ENCODE data around the gene OAF. TPM values are rescaled to one million over a fixed set of nuclear protein-coding genes. Genes with fewer than 3 reads are reported as not detected.

Gene OAF
- total RNA-seq, 1 experiment from 2014 or later, result 0.30 TPM

DNA sequence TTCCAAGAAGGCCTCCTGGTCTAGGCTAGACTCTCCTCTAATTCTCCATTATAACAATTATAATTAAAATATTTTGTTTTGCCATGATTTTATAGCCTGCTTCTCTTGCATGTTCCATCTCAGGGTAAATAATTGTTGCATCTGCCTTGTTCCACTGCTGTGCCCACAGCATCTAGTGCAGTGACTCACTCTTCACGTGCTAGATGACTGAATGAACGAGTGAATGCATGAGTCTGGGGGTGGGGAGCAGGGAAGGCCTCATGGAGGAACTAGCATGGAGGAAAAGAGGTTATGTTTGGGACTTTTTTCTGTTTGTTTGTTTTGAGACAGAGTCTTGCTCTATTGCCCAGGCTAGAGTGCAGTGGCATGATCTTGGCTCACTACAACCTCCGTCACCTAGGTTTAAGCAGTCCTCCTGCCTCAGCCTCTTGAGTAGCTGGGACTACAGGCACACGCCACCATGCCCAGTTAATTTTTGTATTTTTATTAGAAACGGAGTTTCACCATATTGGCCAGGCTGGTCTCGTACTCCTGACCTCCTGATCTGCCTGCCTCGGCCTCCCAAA, 5.2 kb upstream of the OAF start:
- Histone ChIP-seq H3K9me3 (ENCODE audit: low read length) (no peaks in the 10 kb centered on the region), H3K27ac (ENCODE audit: low read length) (no peak overlapping the region), H3K4me3 (ENCODE audit: low read length) (no peak overlapping the region), H3K79me2 (ENCODE audit: low read length) (no peaks in the 10 kb centered on the region), H3K4me1 (ENCODE audit: low read length) (peaks cover 4% of the 10 kb centered on the region; the same call in 1 of the 2 replicates), H2AFZ (ENCODE audit: low read length) (no peak overlapping the region), H3K9me2 (replicated peaks; ENCODE audit: insufficient read depth, low read length) (no peaks in the 10 kb centered on the region), H3K4me2 (ENCODE audit: low read depth, low read length, poor library complexity, severe bottlenecking) (no peak overlapping the region), H3K36me3 (ENCODE audit: insufficient read depth, low read length) (no peaks in the 10 kb centered on the region), H3K27me3 (ENCODE audit: low read length) (no peaks in the 10 kb centered on the region), H3K9ac (ENCODE audit: low read length) (no peak overlapping the region), H4K20me1 (ENCODE audit: insufficient read depth, low read depth, low read length) (no peaks in the 10 kb centered on the region)
- no peak for DNase-seq

DNA sequence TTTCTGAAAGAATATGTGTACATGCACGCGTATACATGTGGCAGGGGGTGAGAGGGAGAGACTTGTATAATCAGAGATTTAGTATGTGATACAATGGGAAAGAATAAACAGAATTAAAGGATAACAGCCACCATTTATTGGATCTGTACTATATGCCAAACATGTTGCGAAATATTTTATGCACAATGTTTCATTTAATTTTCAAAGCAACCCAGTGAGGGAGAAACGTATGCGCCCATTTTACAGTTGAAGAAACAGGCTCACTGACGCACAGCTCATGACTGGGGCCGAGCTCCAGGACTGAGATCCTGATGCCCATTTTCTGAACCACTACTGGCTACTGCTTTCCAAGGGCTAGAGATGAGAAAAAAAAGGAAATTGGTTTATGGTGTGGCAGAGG, 3.3 kb upstream of the OAF start:
- no peak overlapping the region for H3K4me2 ChIP-seq (ENCODE audit: low read depth, low read length, poor library complexity, severe bottlenecking)
- H2AFZ ChIP-seq (ENCODE audit: low read length), result no peak overlapping the region

DNA sequence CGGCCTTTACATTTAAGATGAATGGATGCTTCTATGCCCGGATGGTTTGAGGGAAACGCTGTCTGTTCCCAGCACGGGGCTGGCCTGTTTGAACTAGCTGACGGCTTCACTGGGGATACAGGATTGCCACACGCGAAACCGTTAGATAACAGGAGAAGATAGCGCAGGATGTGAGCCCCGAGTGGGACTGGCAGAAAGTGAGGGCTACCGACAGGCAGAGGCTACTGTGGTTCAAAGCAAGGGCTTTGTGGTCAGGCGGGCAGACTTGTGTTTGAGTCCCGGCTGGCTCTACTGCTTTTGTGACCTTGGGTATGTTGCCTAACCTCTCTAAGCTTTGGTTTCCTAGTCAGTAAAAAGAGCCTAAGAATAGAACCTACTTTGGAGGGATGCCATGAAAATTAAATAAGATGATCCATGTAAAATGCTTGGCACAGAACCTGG, 2.8 kb upstream of the OAF start:
- H3K27me3 ChIP-seq (ENCODE audit: low read length), result no peaks in the 10 kb centered on the region
- no peaks in the 10 kb centered on the region for H3K9me3 ChIP-seq (ENCODE audit: low read length)
- no peak overlapping the region for H2AFZ ChIP-seq (ENCODE audit: low read length)
- H3K79me2 ChIP-seq (ENCODE audit: low read length), result no peaks in the 10 kb centered on the region
- no peak overlapping the region for H3K27ac ChIP-seq (ENCODE audit: low read length)
- H3K4me1 ChIP-seq (ENCODE audit: low read length), result peaks cover 8% of the 10 kb centered on the region
- H3K36me3 ChIP-seq (ENCODE audit: insufficient read depth, low read length), result no peaks in the 10 kb centered on the region
- H3K9me2 ChIP-seq (replicated peaks; ENCODE audit: insufficient read depth, low read length), result no peaks in the 10 kb centered on the region
- no peaks in the 10 kb centered on the region for H4K20me1 ChIP-seq (ENCODE audit: insufficient read depth, low read depth, low read length)
- H3K4me2 ChIP-seq (ENCODE audit: low read depth, low read length, poor library complexity, severe bottlenecking), result no peak overlapping the region
- DNase-seq, result no peak
- no peak overlapping the region for H3K9ac ChIP-seq (ENCODE audit: low read length)
- no peak overlapping the region for H3K4me3 ChIP-seq (ENCODE audit: low read length)

More for the DNA sequence above, 3.3 kb upstream of the OAF start:
- H3K9me3 ChIP-seq (ENCODE audit: low read length), result no peaks in the 10 kb centered on the region
- H3K79me2 ChIP-seq (ENCODE audit: low read length), result no peaks in the 10 kb centered on the region
- no peaks in the 10 kb centered on the region for H3K9me2 ChIP-seq (replicated peaks; ENCODE audit: insufficient read depth, low read length)
- H3K27ac ChIP-seq (ENCODE audit: low read length), result no peak overlapping the region
- no peak overlapping the region for H3K9ac ChIP-seq (ENCODE audit: low read length)
- H3K36me3 ChIP-seq (ENCODE audit: insufficient read depth, low read length), result no peaks in the 10 kb centered on the region
- peaks cover 8% of the 10 kb centered on the region for H3K4me1 ChIP-seq (ENCODE audit: low read length)
- no peak for DNase-seq
- H3K27me3 ChIP-seq (ENCODE audit: low read length), result no peaks in the 10 kb centered on the region
- no peak overlapping the region for H3K4me3 ChIP-seq (ENCODE audit: low read length)
- H4K20me1 ChIP-seq (ENCODE audit: insufficient read depth, low read depth, low read length), result no peaks in the 10 kb centered on the region

DNA sequence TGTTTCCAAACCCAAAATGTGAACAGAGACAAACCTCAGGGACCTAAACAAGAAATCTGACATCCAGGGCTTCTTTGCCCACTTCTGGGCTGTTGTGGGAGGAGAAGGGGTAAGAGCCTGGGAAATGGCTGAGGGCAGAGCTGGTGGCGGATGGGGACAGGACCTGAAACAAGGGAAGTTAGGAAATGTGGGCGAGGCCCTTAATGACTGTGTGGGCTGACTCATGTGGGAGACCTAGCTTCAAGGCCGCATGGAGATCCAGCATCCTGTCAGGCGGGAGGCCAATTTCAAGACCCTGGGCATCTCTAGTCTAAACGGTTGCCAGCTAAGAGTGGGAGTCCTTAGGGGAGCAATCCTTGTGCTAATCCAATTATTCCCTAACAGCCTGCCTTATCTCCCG, 2.1 kb upstream of the OAF start:
- Histone ChIP-seq H3K4me3 (ENCODE audit: low read length) (no peak overlapping the region), H3K9ac (ENCODE audit: low read length) (no peak overlapping the region), H3K9me2 (replicated peaks; ENCODE audit: insufficient read depth, low read length) (no peaks in the 10 kb centered on the region), H3K4me2 (ENCODE audit: low read depth, low read length, poor library complexity, severe bottlenecking) (no peak overlapping the region), H4K20me1 (ENCODE audit: insufficient read depth, low read depth, low read length) (no peaks in the 10 kb centered on the region), H3K79me2 (ENCODE audit: low read length) (no peaks in the 10 kb centered on the region), H3K9me3 (ENCODE audit: low read length) (no peaks in the 10 kb centered on the region), H3K27me3 (ENCODE audit: low read length) (no peaks in the 10 kb centered on the region), H3K27ac (ENCODE audit: low read length) (no peak overlapping the region), H3K4me1 (ENCODE audit: low read length) (peaks cover 8% of the 10 kb centered on the region), H2AFZ (ENCODE audit: low read length) (no peak overlapping the region), H3K36me3 (ENCODE audit: insufficient read depth, low read length) (no peaks in the 10 kb centered on the region)
- no peak for DNase-seq

DNA sequence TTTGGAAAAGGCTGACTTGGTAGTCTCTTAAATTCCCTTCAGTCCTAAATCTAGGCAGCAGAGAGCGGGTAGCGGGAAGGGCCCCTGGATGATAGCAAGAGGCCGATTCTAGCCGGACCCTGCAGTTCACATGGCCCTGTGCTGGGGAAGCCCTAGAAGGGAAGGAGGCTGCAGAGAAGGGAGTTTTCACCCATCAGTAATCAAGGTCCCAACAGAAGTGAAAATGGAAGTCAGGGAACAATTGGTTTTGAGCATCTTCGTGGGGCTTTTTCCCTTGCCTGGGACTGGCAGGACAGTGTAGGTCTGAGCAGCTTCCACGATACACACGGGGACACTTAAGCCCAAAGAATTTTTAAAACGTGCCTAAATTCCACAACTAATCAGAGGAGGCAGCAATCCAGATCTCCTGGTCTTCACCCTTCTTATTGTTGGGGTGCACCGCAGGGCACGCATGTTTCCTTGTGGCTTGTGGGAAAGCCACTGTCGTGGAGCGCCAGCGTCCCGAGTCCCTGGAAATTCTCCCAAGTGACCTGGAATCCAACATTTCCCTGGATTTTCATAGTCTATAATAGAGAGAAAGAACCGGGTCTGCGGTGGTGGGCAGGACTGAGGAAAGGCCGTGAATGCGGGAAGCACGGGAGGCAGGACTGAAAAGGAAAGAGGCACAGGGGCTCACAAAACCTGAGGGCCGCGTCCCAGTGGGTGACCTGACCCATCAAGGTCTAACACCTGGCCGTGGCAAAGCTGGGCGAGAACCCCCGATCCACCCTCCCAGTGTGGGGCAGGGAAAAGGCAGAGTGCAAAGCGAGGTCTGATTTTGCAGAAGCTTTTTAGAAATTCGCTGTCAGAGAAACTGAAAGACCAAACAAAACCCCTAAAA, 846 bp upstream of the OAF start:
- Histone ChIP-seq H4K20me1 (ENCODE audit: insufficient read depth, low read depth, low read length) (no peaks in the 10 kb centered on the region), H3K79me2 (ENCODE audit: low read length) (no peaks in the 10 kb centered on the region), H3K27me3 (ENCODE audit: low read length) (no peaks in the 10 kb centered on the region), H3K36me3 (ENCODE audit: insufficient read depth, low read length) (no peaks in the 10 kb centered on the region), H3K9me3 (ENCODE audit: low read length) (no peaks in the 10 kb centered on the region), H3K4me2 (ENCODE audit: low read depth, low read length, poor library complexity, severe bottlenecking) (peak overlapping the region; percentile 55), H3K4me3 (ENCODE audit: low read length) (peak overlapping the region; percentile 65; the same call in 1 of the 2 replicates), H3K9ac (ENCODE audit: low read length) (0 out of 2 replicates have a peak overlapping the region, but pooled peaks have one; percentile 45), H3K4me1 (ENCODE audit: low read length) (peaks cover 8% of the 10 kb centered on the region), H2AFZ (ENCODE audit: low read length) (no peak overlapping the region), H3K27ac (ENCODE audit: low read length) (no peak overlapping the region), H3K9me2 (replicated peaks; ENCODE audit: insufficient read depth, low read length) (no peaks in the 10 kb centered on the region)
- no peak for DNase-seq

DNA sequence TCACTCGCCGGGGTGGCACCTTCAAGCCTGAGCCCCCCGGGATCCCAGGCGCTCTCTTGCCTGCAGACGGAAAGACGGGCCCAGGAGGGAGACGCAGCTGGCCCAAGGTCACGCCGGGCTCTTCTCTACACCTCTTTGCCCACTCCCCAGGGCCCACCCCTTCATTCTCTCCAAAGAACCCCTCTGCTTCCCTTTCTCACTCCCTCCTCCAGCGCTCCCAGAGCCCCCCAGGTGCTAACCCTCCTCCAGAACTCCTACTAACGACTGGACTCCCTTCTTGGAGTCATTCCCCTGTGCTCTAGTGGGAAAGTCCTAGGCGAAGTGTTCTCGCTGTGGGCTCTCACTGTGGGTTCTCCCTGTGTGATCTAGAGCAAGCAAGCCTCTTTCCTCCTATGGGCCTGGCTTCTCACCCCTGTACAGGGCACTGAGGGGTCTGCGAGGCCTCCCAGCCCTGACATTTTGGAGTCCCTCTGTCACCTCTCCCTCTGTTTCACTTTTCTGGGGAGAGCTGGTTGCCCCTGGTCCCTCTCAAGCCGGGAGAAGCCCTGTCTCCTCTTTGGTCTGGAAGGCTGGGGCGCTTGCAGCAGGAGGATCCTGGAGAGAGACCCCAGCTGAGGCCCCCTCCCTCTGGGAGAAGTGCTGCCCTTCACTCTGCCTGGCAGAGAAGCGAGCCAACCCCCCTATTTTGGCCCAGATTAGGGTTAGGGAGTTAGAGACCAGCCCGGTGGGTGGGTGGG, 858 bp downstream of the OAF start:
- Histone ChIP-seq H4K20me1 (ENCODE audit: insufficient read depth, low read depth, low read length) (no peaks in the 10 kb centered on the region), H3K36me3 (ENCODE audit: insufficient read depth, low read length) (no peaks in the 10 kb centered on the region), H3K27me3 (ENCODE audit: low read length) (no peaks in the 10 kb centered on the region), H3K4me1 (ENCODE audit: low read length) (peaks cover 8% of the 10 kb centered on the region), H3K27ac (ENCODE audit: low read length) (no peak overlapping the region), H3K79me2 (ENCODE audit: low read length) (no peaks in the 10 kb centered on the region), H3K4me2 (ENCODE audit: low read depth, low read length, poor library complexity, severe bottlenecking) (peak overlapping the region; percentile 55), H3K9me2 (replicated peaks; ENCODE audit: insufficient read depth, low read length) (no peaks in the 10 kb centered on the region), H3K4me3 (ENCODE audit: low read length) (peak overlapping the region; percentile 65; the same call in 1 of the 2 replicates), H3K9ac (ENCODE audit: low read length) (peak overlapping the region; percentile 45), H3K9me3 (ENCODE audit: low read length) (no peaks in the 10 kb centered on the region), H2AFZ (ENCODE audit: low read length) (no peak overlapping the region)
- DNase-seq, result no peak

DNA sequence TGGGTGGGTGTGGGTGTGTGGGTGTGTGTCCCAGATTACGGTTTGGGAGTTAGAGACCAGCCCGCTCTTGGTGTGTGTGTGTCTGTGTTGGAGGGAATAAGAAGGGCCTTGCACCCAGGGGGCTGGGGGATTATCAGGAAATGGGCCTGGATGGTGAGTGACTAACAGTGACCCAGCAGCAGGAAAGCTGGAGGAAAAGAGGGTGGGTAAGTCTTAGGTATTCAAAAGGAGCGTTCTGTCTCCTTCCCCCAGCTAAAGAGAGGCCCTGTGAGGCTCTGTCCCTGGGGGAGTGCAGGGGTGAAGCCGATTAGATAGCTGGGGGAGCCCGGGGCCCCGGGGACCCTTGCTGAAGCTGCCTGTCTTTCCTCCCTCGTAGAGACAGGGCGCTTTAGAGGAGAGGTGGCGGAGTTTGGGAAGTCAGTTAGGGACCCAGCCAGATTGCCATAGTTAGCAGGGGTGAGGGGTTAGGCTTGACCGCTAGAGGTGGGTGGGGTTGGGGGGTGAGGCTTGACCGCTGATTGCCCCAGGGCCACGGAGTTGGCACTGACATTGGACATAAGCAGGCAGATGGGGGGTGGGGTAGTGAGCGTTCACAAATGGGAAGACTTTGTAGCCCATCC, 1.5 kb downstream of the OAF start:
- Histone ChIP-seq H3K79me2 (ENCODE audit: low read length) (no peaks in the 10 kb centered on the region), H2AFZ (ENCODE audit: low read length) (no peak overlapping the region), H3K9me2 (replicated peaks; ENCODE audit: insufficient read depth, low read length) (no peaks in the 10 kb centered on the region), H3K4me1 (ENCODE audit: low read length) (peaks cover 8% of the 10 kb centered on the region), H3K4me2 (ENCODE audit: low read depth, low read length, poor library complexity, severe bottlenecking) (no peak overlapping the region), H3K4me3 (ENCODE audit: low read length) (no peak overlapping the region), H3K36me3 (ENCODE audit: insufficient read depth, low read length) (no peaks in the 10 kb centered on the region), H3K27me3 (ENCODE audit: low read length) (no peaks in the 10 kb centered on the region), H4K20me1 (ENCODE audit: insufficient read depth, low read depth, low read length) (no peaks in the 10 kb centered on the region), H3K9me3 (ENCODE audit: low read length) (no peaks in the 10 kb centered on the region), H3K9ac (ENCODE audit: low read length) (no peak overlapping the region), H3K27ac (ENCODE audit: low read length) (no peak overlapping the region)
- DNase-seq, result no peak

DNA sequence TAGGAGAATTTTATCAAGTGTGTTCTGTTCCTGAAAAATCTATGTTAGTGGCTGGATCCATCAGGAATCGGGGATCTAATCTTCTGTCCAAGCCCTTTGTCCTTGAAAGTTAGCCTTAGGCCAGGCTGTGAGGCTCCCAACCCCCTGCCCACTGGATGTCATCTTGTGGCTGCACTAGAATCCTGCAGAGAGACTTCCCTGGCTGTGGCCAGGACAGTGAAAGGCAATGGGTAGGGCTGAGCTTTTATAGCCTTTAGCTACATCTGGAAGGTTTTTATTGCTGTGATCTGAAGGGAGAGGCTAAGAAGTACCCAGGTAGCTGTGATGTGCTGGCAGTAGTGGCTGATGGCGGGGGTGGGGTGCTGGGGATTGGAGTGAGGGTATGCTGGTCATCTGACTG, 2.1 kb downstream of the OAF start:
- no peak for DNase-seq
- no peak overlapping the region for H3K9ac ChIP-seq (ENCODE audit: low read length)

More for the DNA sequence above, 2.1 kb downstream of the OAF start:
- H3K27ac ChIP-seq (ENCODE audit: low read length), result no peak overlapping the region
- H3K4me3 ChIP-seq (ENCODE audit: low read length), result no peak overlapping the region
- H2AFZ ChIP-seq (ENCODE audit: low read length), result no peak overlapping the region
- H3K36me3 ChIP-seq (ENCODE audit: insufficient read depth, low read length), result no peaks in the 10 kb centered on the region
- H3K4me2 ChIP-seq (ENCODE audit: low read depth, low read length, poor library complexity, severe bottlenecking), result no peak overlapping the region
- no peaks in the 10 kb centered on the region for H3K27me3 ChIP-seq (ENCODE audit: low read length)
- H3K9me3 ChIP-seq (ENCODE audit: low read length), result no peaks in the 10 kb centered on the region
- no peaks in the 10 kb centered on the region for H3K9me2 ChIP-seq (replicated peaks; ENCODE audit: insufficient read depth, low read length)
- H3K4me1 ChIP-seq (ENCODE audit: low read length), result peaks cover 8% of the 10 kb centered on the region
- no peaks in the 10 kb centered on the region for H3K79me2 ChIP-seq (ENCODE audit: low read length)
- no peaks in the 10 kb centered on the region for H4K20me1 ChIP-seq (ENCODE audit: insufficient read depth, low read depth, low read length)
